DMS153 (cell line): ENCODE measurements around the gene DPYD.

Experiments used
- DNase-seq: peaks from one replicate; lab custom pipeline; 2025; lab: John Stamatoyannopoulos, UW

The DPYD gene

GRCh38 chr1:97906567-97907241, 14.1 kb downstream of the DPYD start:
- DNase-seq = no peak

- DNase-seq = no peak
These were observed 15.5 kb downstream of the DPYD start for GRCh38 chr1:97905141-97905940.

DNA sequence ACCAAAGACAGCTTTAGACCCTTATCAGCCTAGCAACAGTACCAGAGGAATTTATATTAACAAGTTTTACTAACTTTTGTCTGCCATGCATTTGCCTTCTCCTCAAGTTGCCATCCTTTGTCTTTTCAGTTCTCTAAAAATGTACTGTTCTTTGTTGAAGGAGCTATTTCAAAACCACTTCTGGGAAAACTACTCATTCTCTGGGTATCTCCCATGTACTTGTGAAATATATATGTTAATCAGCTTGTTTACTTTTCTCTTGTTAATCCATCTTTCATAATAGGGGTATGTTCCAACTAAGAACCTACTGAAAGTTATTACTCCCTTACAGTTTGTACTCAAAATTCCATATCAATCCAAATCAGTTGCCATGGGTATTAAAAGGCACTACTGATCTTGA, 16.3 kb downstream of the DPYD start:
- DNase-seq = no peak

GRCh38 chr1:97903626-97904025, 17.2 kb downstream of the DPYD start:
- DNase-seq = no peak

GRCh38 chr1:97902067-97902466, 18.8 kb downstream of the DPYD start:
- no peak for DNase-seq

GRCh38 chr1:97901017-97901658, 19.7 kb downstream of the DPYD start:
- no peak for DNase-seq

DNA sequence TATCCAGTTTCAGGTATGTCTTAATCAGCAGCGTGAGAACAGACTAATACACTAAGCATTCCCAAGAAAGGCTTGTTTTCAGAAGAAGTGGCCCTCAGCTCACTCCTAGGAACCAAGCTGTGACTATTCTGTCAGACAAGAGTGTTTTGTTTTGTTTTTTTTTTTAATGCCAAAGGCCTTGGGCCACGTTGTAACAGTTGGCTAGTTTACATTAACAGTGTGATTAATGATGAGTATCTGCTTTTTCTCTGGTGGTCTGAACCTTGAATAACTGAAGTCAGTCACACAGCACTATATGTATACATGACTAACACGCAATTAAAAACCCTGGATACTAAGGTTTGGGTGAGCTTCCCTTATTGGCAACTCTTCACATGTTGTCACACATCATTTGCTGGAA, 21.9 kb downstream of the DPYD start:
- DNase-seq = no peak

- peak; percentile 4 for DNase-seq
These were observed 25.6 kb downstream of the DPYD start for GRCh38 chr1:97895278-97895677.

GRCh38 chr1:97893844-97894243, 27.0 kb downstream of the DPYD start:
- DNase-seq = no peak

GRCh38 chr1:97886199-97886598, 34.6 kb downstream of the DPYD start:
- no peak for DNase-seq

DNA sequence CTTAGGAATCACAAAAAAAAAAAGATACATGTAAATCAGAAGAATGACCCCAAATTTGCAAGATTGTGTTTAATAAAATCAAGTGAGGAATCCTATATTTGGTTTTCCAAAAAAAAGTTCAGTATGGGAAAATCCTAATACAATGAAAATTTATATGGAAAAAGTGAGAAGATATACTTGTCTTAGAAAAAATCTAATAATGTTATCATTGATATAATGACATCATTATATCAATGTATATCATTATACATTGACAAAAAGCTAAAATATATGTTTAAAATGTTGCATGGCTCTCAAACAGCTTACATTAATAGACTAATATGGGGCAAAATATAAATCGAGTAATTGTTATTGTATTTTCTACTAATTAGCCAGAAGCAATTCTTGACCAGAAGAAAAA, 37.0 kb downstream of the DPYD start:
- no peak for DNase-seq

DNA sequence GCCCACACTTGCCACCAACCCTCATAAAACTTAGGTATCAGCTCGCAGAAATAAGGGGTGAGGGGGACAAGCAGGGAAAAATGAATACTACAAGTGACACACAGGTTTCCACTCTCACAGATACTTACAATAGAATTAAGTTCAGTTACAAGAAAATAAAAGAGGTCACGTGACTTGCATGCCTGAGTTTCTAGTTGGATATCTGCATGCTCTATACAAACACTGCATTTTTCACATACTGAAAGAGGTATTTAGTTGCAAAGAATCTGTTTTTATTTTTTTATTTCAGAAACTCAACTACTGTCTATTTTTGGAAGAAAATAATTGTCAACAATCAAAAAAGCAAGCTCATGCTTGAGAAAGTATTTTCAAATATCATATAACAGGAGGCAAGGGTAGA, 43.5 kb downstream of the DPYD start:
- DNase-seq = no peak

DNA sequence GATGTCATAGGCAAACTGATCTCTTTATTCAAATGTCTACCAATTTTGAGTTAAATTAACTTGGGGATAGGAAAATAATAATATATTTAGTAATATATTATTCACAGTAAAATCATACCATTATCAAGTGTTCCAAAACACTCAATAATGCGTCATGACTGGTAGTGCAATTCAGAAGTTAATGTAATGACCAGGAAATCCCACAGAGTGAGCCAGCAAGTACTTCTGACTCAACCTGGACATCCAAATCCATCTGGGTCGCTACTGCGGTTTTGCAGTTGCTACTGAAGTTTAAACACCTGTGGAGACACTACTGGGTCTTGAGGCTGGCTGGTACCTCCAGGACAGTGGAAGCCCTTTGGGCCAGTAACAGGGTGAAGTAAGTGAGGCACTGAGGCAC, 44.8 kb downstream of the DPYD start:
- DNase-seq = no peak

DNA sequence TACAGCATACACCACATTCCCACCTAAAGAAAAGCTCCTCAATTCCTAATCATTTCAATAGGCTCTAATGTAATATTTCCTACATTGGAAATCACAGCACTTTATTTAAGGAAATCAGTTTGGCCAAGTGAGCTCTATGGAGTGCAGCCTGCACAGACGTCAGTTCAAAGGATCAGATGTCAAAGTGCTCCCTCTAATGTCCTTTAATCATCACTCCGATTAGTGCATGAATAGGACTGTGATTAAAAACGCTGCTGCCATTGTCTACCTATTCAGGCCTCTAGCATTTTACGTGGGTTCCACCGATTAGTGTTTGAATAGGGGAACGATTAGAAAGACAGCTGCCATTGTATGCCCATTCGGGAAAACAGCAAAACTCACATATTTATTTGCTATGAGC, 50.2 kb downstream of the DPYD start:
- peak; percentile 88 for DNase-seq

GRCh38 chr1:97869441-97869840, 51.4 kb downstream of the DPYD start:
- DNase-seq = no peak

GRCh38 chr1:97867127-97867526, 53.7 kb downstream of the DPYD start:
- no peak for DNase-seq

DNA sequence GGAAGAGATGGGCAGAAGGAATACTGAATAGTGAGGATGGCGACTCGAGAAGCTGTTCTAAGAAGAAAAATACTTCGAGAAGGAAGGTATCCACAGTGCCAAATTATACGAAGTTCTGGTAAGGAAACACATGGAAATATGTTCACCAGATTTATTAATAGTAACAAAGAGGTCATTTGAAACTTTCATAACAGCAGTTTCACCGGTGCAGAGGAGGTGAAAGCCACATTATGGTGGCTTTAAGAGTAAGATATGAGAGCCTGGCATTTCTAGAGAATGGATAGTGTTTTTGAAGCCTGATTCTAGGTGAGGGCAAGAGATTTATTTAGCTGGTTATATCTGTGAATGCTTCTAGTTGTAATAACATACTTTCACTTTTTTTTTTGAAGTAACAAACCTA, 56.2 kb downstream of the DPYD start:
- DNase-seq = no peak

DNA sequence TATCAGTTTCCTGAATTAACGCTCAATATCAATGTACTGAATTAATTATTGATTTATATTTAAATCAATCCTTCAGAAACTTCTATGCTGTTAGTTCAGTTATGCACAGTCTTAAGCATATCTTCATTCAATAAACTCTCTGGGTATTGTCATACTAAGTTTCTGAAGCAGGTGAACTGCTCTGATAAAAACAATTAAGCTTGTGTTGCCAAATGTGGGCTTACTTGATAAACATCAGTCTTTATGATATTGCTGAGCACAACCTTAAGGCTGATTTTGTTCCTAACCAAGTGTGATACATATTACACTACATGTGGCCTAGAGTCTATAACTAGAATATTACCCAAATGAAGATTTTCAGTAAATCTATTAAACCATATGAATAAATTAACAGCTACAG, 67.6 kb downstream of the DPYD start:
- no peak for DNase-seq

GRCh38 chr1:97849345-97850340, 71.2 kb downstream of the DPYD start:
- DNase-seq = peak; percentile 23

GRCh38 chr1:97845805-97846204, 75.0 kb downstream of the DPYD start:
- no peak for DNase-seq

- no peak for DNase-seq
These were observed 76.2 kb downstream of the DPYD start for GRCh38 chr1:97844552-97845089.

- no peak for DNase-seq
These were observed 79.5 kb downstream of the DPYD start for GRCh38 chr1:97841338-97841737.
